Cerebellar nuclear complex (tissue), 1 donor: ENCODE results near the gene UBE2S.
"Not testable (repeated sequence)": the region's sequence is repeated elsewhere in the genome, so short reads cannot be mapped to it uniquely, and the experiment has no call there.

Experiments
- DNase-seq, 2 experiments: peaks; one replicate each; lab custom pipeline; 2025; lab: John Stamatoyannopoulos, UW

UBE2S gene

DNA sequence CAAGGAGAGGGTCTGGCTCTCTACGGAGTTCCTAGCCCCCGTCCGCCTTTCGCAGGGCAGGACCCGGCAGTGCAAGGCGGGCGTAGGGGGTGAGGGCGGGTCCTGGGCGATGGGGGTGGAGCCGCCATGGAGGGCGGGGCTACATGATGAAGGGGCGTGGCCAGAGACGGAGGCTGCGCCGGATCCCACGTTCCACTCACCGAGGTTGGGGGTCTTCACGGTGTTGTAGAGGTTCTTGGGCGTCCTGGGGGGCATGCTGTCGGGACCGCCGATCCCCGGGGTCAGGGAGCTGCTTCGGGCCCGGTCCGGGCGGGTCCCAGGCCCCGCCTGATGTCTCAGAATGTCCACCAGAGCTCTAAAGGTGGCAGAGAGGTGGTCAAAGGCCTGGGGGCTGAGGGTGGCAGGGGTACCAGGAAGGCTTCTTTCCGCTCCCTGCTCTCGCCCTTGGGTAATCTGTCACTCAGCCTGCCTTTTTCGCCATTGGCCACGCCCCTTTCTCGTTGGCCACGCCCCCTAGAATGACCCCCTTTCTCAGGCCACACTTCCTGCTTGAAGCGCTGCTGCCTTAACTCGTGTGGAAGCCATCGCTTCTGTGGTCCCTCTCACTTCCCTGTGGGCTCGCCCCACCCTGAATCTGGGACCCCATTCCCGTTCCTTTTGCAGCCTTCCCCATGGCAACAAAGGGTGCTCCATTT, 33.0 kb upstream of the UBE2S start:
- DNase-seq: no peak

DNA sequence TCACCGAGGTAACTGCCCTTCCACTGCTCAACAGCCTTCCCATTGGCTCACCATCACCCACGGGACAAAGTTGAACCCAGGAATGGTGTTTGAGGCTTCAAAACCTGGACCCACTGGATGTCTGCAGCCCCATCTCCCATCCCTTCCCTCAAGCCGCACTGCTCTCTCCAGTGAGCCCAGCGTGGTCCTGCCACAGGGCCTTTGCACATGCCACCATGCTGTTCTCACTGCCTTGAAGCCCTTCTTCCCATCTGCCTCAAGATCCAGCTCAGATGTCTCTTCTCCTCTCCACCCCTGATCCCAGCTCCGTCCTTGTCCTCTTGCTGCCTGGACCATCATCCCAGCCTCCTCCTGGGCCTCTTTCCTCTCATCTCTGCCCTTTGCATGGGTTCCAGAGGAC, 31.5 kb upstream of the UBE2S start:
- DNase-seq: no peak

DNA sequence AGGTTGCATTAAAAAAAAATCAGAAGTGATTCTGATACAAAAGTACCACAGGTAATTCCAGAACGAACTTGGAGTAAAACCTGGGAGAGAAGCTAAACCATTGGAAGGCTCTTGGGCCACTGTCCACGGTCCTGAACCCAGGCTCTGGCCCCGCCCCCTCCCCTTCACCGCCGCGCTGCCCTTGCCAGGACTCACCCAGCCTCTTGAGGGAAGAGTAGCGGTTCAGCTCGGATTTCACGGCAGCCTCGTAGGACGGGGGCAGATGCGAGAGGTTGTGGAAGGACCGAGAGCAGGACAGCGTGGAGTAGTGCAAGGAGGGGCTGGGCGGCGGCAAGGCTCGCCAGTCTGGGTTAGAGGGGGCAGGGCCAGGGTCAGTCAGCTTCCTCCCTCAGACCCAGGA, 29.8 kb upstream of the UBE2S start:
- no peak for DNase-seq

DNA sequence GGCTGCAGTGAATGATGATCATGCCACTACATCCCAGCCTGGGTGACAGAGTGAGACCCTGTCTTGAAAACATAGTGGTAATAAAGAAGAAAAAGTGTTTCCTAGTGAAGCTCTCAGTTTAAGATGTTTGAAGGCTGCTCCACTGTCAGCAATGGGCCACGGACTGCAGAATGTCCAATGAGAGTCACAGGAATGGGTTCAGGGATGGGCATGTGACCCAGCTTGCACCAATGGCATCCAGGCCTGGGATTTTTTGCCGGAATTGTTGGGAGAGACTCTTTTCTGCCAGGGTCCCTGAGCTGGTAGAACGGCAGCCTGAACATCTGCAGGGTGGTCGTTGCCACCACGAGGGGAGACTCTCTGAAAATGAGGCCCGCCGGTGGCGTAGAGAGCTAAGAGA, 29.3 kb upstream of the UBE2S start:
- no peak for DNase-seq

DNA sequence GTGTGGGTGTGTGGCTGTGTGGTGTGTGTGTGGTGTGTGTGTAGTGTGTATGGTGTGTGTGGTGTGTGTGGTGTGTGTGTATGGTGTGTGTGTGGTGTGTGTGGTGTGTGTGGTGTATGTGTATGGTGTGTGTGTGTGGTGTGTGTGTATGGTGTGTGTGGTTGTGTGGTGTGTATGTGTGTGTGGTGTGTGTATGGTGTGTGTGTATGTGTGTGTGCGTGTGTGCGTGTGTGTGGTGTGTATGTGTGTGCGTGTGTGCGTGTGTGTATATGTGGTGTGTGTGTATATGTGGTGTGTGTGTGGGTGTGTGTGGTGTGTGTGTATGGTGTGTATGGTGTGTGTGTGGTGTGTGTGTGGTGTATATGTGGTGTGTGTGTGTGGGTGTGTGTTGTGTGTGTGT, 27.4 kb upstream of the UBE2S start:
- no peak for DNase-seq

DNA sequence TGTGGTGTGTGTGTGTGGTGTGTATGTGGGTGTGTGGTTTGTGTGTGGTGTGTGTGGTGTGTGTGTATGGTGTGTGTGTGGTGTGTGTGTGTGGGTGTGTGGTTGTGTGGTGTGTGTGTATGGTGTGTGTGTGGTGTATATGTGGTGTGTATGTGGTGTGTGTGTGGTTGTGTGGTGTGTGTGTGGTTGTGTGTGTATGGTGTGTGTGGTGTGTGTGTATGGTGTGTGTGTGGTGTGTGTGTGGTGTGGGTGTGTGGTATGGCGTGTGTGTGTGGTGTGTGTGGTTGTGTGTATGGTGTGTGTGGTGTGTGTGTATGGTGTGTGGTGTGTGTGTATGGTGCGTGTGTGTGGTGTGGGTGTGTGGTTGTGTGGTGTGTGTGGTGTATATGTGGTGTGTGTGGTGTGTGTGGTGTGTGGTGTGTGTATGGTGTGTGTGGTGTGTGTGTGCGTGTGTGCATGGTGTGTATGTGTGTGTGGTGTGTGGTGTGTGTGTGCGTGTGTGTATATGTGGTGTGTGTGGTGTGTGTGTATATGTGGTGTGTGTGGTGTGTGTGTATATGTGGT, 26.9 kb upstream of the UBE2S start:
- DNase-seq: no peak

DNA sequence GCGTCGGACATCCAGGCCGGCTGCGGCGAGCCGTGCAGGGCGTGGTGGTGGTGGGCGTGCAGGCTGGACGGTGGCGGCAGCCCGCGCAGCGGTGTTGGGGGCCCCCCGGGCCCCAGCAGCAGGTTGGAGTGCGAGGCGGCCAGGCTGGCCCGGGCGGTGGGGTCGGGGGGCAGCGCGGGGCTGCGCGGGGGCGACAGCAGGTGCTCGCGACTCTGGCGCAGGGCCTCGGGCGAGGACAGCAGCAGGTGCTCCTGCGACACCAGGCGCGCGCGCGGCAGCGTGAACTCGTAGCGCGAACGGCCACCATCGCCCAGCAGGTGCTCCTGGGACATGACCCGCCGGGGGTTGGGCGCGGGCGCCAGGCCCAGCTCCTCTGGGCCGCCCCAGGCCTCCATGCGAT, 25.7 kb upstream of the UBE2S start:
- no peak for DNase-seq

DNA sequence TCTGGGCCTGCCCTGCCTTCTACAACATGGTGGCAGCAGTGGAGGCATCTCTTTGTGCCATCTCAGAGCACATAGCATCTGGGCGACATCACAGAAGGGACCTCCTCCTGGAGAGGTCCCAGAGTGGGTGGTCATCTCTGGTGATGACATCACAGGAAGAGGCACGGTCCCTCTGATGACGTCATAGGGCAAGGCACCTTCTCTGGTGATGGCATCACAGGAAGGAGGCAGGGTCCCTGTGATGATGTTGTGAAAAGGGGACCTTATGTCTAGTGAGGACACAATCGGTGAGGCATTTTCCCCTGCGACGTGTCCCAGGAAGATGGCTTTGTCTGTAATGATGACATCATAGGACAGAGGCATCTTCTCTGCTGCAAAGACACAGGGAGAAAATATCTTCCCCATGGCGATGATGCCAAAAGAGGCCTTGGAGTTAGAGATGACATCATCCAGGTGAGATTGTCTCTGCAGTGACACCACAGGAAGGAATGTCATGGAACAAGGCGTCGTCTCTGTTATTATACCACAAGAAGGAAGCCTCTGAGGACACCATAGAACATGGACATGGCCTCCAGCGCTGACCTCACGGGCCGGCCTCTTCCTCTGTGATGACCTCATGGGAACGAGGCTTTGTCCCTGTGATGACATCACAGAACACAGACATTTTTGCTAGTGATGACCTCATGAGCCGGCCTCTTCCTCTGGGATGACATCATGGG, 24.8 kb upstream of the UBE2S start:
- DNase-seq: no peak

DNA sequence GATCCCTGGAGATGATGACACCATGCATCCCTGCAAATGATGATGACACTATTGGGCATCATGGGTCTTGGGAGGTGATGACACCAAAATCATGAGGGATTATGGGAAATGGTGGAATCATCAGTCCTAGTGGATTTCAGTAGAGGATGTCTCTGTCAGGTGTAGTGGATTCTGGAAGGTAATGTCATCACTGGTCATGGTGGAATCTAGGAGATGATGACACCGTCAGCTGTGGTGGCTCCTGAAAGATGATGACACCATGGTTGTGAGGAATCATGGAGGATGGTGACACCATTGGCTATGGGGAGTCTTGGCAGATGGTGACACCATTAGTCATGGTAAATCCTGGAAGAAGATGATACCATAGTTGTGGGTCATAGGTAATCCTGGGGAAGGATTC, 23.6 kb upstream of the UBE2S start:
- no peak for DNase-seq

DNA sequence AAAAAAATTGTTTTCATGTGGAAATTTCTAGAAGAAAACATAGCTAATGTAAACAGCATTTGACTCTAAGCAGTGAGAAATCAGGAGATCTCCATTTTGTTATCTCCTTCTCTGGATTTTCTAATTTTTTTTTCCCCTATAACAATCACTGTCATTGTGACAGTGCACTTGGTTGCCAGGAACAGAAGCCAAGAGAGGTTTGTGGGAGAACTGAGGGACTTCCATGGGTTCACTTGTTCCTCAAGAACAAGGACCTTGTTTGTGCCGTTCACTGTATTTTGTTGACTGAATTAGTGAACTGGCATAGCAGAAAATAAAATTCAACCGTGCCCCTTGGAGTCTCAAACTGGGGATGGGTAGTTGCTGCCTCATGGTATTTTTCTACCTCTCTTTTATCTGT, 18.5 kb upstream of the UBE2S start:
- no peak for DNase-seq

DNA sequence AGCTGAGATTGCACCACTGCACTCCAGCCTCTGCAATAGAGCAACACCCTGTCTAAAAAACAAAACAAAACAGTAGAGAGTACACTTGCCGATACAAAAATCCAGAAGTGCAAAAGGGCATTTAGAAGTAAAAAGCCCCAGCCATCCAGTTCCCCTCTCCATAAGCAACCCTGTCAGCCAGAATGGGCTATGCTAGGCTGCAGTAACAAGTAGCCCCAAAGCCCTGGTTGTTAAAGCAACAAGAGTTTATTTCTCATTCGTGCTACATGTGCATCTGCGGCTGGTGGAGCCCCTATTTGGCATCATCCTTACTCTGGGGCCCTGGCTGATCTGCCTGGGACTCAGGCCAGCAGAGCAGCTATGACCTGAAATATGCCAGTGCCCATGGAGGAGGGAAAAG, 16.9 kb upstream of the UBE2S start:
- DNase-seq: no peak

DNA sequence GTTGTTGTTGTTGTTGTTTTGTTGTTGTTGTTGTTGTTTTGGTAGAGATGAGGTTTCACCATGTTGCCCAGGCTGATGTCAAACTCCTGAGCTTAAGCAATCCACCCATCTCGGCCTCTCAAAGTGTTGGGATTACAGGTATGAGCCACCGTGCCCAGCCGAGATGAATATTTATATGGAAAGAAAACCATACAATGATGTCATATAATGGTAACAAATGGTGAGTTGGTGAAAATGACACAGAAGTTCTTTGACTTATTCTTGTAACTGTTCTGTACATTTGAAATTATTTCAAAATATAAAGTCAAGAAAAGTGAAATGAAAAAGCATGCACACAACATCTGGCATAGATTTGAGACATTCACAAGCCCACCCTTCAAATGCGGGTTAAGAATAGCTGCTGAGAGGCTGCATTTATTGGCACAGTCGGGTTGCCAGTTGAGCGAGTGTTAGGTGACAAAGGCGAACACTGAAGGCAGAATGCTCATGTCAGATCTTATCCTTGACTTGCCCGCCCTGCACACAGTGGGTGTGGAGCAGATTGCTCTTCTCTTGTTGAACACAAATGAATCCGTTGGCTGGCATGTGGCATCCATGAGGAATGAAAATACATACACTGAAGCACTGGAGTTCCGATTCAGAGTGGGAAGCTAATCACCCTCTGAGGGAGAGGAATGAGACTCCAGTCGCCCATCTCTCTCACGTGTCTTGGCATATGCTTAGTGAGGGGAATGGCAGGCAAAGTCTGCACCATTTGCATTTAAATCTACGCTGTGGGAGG, 15.8 kb upstream of the UBE2S start:
- no peak for DNase-seq

DNA sequence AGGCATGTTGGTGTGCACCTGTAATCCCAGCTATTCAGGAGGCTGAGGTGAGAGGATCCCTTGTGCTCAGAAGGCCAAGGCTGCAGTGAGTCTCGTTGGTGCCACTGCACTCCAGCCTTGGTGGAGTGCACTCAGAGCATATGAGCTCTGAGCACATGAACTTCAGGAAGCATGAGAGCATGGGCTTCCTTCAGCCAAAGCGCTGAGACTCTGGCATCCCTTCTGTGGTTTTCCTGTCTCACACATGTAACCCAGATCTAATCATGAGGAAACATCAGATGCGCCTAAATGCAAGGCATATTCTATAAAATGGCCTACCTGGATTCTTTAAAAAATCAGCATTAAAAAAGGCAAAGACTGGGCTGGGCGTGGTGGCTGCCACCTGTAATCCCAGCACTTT, 13.7 kb upstream of the UBE2S start:
- DNase-seq: not testable (repeated sequence)

DNA sequence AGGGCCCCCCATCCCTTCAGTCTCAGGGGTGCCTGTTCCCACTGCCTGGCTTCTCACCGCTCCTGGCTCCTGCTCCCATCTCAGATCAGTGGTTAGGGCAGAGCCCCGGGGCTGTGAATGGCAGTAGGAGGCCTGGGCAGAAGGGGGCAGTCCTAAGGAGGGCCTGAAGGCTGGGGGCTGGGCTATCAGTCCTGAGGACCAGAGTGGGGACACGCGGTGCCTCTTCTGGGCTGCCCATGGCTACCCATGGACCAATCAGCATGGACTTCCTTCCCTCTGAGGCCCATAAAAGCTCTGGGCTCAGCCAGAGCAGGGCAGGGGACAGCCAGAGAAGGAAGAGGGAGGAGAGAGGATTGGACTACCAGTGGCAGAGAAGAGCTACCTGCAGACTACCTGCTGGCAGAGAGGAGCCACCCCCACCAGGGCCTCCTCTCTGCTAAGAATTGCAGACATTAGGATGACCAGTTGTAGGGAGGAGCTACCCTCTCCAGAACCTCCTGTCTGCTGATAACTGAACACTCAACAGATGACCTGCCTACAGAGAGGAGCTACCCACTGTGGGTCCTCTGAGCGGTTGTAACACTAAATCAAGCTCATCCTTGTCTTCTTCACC, 12.1 kb upstream of the UBE2S start:
- no peak for DNase-seq

DNA sequence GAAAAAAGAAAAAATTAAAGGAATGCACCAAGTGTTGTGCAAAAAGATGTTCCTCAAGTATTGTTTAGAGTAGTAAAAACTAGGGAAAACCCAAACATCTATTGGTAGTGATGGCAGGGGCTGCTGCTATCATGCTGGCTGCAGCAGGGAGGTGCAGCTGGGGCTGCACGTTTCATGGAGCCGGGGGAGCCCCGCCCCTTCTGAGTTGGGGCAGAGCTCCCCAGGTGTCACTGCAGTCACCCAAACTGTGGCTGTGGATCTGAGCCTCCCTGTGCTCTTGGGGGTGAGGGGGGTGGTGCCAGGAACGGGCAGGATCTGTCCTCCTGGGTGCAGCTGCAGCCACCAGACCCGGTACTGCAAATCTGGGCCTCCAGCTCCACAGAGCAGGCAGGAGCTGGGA, 11.5 kb upstream of the UBE2S start:
- no peak for DNase-seq

DNA sequence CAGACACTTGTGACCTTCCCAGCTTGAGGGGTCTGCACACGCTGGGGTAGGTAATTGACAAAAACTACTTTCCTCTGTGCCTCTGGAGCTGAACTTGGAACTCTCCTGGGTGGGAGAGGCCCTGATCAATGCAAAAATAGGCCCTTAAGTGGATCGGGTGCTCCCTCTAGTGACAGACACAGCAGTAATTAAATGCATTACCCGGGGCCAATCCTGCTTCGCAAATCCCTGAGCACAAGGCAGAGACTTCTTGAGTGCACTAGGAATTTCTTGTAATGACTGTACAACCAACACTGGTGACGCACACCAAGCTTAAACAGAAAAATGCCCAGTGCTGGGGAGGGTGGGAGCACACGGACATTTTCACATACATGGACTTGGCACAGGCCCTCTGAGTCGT, 10.6 kb upstream of the UBE2S start:
- no peak for DNase-seq

DNA sequence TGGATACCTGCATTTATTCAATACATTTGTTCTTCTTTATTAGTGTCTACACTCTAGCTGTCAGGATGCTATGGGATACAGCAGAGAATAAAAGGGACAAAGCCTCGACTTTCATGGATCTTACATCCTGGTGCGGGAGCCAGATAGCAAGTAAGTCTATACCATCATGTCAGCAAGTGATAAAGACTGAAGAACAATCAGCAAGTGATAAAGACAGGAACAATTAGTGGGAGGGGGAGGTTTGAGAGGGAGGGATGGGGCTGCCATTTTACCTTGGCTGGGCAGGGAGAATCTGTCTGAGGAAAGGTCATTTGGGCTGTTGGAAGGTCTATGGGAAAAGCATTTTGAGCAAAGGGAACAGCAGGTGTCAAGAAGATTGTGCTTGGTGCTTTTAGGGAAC, 2.6 kb upstream of the UBE2S start:
- no peak for DNase-seq

DNA sequence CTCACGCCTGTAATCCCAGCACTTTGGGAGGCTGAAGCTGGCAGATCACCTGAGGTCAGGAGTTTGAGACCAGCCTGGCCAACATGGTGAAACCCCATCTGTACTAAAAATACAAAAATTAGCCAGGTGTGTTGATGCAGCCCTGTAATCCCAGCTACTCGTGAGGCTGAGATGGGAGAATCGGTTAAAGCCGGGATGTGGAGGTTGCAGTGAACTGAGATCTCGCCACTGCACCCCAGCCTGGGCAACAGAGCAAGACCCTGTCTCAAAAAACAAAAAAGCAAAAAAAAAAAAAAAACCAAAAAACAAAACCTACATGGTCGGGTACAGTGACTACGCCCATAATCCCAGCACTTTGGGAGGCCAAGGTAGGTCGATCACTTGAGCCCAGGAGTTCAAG, 1.6 kb upstream of the UBE2S start:
- not testable (repeated sequence) for DNase-seq

DNA sequence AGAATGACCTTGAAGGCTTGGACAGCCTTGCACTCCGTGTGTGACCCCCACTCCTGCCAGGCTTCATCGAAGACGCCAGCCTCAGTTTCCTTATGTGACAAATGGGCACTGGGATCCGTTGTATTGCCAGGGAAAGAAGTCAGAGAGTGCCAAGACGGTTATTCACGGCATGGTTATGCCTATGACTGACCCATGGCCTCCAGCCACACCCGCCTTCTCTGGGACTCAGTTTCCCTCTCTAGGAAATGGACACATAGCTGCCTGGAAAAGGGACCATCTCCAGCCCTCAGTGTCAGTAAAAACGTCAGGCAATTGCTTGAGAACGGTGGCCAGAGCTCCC, 915 bp upstream of the UBE2S start:
- DNase-seq: no peak

DNA sequence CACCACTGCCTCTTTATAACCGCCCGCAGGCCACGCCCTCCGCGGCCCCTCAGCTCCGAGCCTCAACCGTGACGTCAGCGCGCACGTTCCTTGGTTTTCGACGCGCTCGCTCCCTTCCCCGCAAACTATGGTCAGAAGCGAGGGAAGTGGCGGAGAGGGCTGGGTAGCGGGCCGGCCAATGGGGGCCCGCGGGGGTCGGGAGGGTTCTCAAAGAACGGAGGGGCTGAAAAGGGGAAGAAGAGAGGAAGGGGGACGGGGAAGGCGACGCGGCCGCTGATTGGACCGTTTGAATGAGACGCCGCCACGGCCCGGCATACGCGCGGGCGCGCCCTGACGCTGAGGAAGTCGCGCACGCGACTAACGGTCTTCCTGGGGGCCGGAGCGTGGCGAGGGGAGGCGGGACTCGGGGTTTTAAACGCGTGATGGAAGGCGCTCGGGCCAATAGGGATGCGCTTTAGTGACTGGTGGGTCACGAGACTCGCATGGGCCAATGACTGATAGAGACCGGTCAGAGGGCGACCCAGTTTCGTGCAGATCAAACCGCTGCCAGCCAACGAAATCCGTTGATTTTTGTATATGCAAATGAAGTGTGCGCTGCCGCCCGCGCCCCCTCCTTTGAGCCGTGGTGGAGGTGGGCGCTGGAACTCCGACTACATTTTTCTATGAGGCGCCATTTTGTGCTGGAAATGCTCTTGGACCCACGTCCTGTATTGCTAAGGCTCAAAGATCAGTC, 378 bp upstream of the UBE2S start:
- DNase-seq: peak; percentile 94 to 97

DNA sequence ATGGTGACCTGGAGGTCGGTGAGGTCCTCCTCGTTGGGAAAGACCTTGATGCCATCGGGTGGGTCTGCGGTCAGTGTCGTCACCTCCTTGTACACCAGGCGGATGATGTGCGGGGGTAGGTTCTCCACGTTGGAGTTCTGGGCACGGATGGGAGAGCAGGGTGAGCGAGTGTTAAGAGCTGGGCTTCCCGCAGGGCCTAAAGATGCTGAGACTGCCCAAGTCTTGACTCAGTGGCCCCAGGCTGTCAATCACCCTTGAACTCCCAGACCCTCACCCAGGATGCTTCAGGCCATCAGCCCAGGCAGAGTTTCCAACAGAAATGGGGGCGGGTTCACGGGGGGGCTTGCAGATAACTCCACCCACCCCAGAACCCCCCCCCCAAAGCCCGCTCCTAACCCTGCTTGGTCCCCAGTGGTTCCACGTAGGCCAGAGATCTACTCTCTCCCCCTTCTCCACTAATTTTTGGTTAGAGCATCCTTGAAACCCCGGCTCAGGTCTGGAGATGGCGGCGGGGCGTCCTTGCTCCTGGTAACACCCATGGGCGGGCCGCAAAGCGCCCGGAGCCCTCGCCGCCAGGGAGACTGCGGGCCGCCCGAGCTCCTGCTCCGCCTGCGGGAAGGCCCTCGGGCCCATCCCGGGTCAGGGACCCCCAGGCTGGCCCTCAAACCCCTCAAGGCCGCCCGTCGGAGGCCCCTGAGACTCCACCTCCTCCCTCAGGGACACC, 600 bp downstream of the UBE2S start:
- DNase-seq: no peak
